HG03066 (cell line): ENCODE data around the gene RIF1.

Source experiments
- ATAC-seq: cut with Tn5 transposase; IDR thresholded peaks from one replicate; pipeline ENCODE4 v1.9.1; 2021; ENCODE audit warnings: low read depth; ENCODE audit not compliant: unreplicated experiment

The RIF1 gene

GRCh38 chr2:151409601-151410484, at the start of gene RIF1:
TSS of gene RIF1 (plus strand) at chr2:151409902. CDS start at chr2:151410424, 522 bp downstream.
- peak; percentile 94 for ATAC-seq

- ATAC-seq: no peak
These were observed 47.9 kb upstream of the RIF1 start for GRCh38 chr2:151361674-151362370.

- ATAC-seq: peak; percentile 69
These were observed 46.0 kb upstream of the RIF1 start for GRCh38 chr2:151363709-151364108.

DNA sequence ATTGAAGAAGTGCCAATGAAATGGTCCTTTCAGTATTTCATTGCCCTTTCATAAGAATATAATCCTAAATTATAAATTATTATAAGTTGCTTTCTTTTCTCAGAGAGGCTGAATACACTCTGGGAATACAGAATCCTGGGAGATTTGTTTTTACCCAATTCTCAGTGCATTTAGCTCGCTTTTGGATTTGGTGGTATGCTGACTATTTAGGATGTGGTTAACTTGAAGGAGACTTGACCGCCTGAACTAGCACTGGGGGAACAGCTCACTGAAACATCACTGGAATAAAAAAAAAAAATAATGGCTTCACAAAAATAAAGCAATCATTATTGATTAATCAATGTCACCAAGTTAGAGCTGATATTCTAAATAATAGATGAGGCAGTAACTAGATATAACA, 42.1 kb upstream of the RIF1 start:
- no peak for ATAC-seq

- ATAC-seq: peak; percentile 91
These were observed 35.3 kb upstream of the RIF1 start for GRCh38 chr2:151374436-151374835.

DNA sequence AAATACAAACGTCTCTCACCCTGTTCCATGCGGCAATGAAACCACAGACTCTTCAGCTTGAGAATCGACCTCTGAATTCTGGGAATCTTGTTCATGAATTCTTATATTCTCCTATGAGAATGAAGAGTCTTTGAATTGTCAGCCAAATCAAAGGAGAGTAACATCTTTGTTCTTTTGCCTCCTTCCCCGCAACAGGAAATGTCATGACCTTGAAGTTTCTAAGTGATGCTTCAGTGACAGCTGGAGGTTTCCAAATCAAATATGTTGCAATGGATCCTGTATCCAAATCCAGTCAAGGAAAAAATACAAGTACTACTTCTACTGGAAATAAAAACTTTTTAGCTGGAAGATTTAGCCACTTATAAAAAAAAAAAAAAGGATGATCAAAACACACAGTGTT, 30.5 kb upstream of the RIF1 start:
- ATAC-seq: no peak

GRCh38 chr2:151380580-151381235, 29.0 kb upstream of the RIF1 start:
- ATAC-seq: no peak

DNA sequence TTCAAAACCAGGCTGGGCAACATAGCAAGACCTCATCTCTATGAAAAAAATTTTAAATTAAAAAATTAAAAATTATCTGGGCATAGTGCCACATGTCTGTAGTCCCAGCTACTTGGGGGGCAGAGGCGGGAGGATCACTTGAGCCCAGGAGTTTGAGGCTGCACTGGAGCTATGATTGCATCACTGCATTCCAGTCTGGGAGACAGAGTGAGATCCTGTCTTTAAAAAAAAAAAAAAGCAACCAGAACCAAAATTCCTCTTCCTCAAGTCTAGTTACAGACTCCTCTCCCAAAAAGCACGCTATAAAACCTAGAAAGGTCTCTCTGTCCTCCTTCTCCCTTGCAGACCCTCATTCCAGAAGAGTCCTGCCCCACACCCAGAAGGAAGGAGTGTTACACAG, 28.4 kb upstream of the RIF1 start:
- ATAC-seq: no peak

DNA sequence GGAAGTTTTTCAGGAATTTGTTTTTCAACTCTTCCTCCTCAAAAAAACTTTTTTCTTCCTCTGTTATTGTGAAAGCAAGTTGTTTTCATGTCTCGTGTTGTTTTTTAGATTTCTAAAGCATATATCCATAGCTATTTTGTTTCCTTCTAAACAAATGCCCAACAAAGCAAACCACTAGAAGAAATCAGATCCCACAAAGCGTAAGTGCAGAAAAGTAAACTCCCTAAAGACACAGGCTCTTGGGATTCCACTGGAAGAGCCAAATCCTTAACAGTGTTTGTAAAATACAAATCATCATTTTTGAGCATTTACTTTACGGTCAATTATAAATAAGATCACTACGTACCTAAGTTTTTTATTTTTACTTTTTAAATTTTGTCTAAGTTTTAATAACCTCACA, 21.7 kb upstream of the RIF1 start:
- no peak for ATAC-seq

DNA sequence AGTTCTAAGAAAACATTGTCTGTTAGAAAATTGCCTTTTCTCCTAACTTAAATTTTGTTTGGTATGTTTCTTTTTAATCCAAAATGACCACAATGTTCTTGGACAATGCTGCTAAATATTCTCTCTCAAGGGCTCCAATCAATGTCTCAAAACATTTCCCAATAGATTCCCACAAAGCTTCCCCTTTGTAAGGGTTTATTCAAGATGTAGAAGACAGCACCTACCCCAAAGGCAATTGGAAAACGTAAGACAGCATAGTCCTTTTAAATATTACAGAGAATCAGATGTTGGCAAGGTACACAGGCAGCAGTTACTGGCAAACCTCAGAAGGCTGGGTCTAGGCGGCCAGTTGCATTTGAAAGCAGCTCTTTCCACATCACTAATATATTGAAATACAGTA, 18.3 kb upstream of the RIF1 start:
- no peak for ATAC-seq

DNA sequence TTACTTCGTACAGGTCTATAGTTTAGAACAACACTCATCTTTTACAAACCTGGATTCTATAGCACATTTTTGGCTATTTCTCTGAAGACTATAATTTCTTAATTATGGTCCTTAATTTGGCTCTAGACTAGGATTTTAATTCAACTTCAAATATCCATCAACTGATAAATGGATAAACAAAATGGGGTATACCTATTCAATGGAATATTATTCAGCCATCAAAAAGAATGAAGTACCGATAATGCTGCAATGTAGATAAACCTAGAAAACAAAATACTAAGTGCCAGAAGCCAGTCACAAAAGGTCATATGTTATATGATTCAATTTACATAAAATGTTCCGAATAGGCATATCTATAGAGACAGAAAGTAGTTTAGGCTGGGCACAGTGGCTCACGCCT, 15.2 kb upstream of the RIF1 start:
- no peak for ATAC-seq

DNA sequence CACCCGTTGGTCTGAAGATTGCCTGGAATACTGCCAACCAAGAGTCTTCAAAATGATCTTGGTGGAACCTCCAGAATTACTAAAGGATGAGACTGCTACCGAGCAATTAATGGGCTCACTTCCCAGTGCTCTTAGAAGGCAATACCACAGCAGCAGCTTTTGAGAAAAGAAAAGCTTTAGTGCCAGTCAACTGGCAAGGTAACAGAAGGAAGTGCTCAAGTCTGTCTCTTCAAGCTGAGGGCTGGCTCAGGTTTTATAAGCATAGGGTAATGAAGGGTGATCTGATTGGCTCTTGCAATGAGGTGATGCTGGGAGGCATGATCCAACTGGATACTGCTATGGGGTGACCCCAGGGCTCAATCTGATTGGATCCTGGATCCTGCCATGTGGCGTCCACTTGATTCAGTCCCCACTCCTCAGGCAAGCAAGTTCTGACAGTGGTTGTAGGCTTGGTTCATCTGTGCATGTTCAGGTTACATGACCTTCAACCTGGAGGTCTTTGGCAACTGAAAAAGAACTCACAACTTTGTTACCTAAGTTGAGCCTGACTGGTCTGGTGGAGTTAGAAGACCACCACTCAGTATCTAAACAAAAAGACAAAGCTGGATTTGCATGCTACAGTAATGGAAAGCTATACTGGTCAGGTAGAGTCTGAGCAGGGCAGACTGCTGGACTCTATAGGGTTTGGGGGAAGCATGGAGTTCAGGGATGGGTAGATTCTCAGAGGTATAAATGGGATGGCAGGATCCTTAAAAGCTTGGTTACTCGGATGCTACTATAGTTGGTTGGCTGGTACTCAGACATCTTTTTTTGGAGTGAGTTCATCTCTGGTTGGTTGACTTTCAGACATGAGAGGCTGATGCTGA, 14.0 kb upstream of the RIF1 start:
- ATAC-seq: no peak

- no peak for ATAC-seq
These were observed 9.7 kb upstream of the RIF1 start for GRCh38 chr2:151399981-151400380.

DNA sequence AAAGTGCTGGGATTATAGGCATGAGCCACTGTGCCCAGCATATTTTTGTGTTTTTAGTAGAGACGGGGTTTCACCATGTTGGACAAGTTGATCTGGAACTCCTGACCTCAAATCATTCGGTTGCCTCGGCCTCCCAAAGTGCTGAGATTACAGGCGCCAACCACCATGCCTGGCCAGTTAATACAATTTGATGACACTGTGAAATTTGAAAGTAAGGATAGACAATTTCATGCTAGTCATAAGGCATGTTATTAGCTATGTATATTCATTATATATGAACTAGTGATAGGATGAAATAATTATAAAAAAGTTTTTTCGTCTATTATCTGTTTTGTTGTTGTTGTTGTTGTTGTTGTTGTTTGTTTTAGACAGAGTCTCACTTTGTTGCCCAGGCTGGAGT, 8.6 kb upstream of the RIF1 start:
- no peak for ATAC-seq

GRCh38 chr2:151403914-151404313, 5.8 kb upstream of the RIF1 start:
- ATAC-seq: no peak

- ATAC-seq: no peak
These were observed 4.3 kb upstream of the RIF1 start for GRCh38 chr2:151405376-151405775.

- no peak for ATAC-seq
These were observed 2.4 kb upstream of the RIF1 start for GRCh38 chr2:151407281-151407680.

- no peak for ATAC-seq
These were observed 708 bp upstream of the RIF1 start for GRCh38 chr2:151408788-151409600.

- peak; percentile 35 for ATAC-seq
These were observed 758 bp downstream of the RIF1 start for GRCh38 chr2:151410485-151410834.

GRCh38 chr2:151417650-151418049, 7.9 kb downstream of the RIF1 start:
- ATAC-seq: no peak
